Epithelial cell of esophagus (primary cell): ENCODE results near the gene EIF2B1.

Experiments used
- DNase-seq: peaks from one replicate; pipeline ENCODE4 v3.0.0; 2010; ENCODE audit warnings: low read depth
- H3K4me3 ChIP-seq: 2 replicates; pipeline ENCODE4 v1.5.1; 2011; ENCODE audit warnings: mild to moderate bottlenecking, low read length, control low read depth
- TF ChIP-seq, protein P1 (sequence below): IDR thresholded peaks from 2 replicates; pipeline ENCODE4 v1.5.1; 2011; ENCODE audit warnings: low read depth, mild to moderate bottlenecking, low read length, control low read depth, inconsistent platforms; ENCODE audit not compliant: insufficient read depth; ENCODE audit errors: missing control alignments

EIF2B1 gene

DNA sequence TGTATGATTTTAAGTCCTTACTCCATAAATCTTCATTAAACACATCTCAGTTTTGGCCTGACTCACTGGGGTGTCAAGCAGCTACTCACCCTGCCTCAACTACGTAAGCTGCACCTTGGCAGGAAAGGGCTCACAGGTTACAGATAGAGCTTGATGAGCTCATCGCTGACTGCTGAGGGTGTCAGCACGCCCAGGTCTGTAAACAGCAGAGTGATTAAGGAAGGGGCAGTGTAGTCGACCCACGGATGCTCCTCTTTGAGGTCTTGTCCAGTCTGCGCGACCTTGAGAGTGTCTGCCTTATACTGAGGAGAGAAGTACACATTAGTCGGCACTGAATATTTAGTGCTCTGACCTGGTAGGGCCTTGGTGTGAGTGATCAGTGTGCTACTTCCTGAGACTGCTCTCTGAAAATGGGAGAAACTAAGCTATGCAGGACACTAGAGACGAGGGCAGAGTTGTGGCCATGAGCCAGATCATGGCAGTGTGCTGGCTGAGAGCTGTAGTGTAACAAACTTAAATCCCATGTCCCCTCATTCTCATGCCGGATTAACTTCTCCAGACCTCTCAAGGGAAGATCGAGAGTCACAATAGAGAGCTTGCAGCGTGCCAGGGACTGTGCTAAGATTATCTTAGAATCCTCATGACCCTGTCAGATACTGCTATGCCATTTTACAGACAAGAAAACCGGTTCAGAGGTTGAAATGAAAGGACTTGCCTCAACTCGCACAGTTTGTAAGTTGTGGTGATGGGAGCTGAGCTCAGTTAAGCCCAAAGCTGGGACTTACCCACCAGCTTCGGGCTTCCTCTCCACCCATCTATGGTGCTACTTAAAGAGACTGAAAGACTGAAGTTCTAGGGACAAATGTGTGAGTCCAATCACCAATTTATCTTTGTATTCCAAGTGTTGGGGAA lies 11.6 kb downstream of the EIF2B1 start:
- TF ChIP-seq, protein P1, sequence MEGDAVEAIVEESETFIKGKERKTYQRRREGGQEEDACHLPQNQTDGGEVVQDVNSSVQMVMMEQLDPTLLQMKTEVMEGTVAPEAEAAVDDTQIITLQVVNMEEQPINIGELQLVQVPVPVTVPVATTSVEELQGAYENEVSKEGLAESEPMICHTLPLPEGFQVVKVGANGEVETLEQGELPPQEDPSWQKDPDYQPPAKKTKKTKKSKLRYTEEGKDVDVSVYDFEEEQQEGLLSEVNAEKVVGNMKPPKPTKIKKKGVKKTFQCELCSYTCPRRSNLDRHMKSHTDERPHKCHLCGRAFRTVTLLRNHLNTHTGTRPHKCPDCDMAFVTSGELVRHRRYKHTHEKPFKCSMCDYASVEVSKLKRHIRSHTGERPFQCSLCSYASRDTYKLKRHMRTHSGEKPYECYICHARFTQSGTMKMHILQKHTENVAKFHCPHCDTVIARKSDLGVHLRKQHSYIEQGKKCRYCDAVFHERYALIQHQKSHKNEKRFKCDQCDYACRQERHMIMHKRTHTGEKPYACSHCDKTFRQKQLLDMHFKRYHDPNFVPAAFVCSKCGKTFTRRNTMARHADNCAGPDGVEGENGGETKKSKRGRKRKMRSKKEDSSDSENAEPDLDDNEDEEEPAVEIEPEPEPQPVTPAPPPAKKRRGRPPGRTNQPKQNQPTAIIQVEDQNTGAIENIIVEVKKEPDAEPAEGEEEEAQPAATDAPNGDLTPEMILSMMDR, result no peak
- no peak overlapping the region for H3K4me3 ChIP-seq
- DNase-seq, result peak; percentile 91

DNA sequence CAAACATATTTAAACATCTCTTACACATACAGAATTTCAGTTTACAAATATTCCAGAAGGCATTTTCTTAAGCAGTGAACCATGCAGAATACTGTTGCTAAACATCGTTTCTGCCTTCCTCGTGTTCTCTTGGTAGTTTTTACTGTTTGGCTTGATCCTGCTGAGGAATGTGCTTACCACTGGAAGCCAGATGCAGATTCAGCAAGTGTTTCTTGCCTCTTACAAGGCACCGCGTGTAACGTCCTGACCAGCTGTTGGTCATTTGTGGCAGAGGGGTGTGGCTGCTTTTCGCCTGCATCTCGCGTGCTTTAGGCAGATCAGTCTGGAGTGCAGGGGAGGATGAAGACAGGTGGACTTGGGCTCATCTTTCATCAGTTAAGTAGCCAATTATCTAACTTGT lies 12.4 kb downstream of the EIF2B1 start:
- TF ChIP-seq, protein P1, result no peak
- H3K4me3 ChIP-seq, result no peak overlapping the region
- DNase-seq, result peak; percentile 4

DNA sequence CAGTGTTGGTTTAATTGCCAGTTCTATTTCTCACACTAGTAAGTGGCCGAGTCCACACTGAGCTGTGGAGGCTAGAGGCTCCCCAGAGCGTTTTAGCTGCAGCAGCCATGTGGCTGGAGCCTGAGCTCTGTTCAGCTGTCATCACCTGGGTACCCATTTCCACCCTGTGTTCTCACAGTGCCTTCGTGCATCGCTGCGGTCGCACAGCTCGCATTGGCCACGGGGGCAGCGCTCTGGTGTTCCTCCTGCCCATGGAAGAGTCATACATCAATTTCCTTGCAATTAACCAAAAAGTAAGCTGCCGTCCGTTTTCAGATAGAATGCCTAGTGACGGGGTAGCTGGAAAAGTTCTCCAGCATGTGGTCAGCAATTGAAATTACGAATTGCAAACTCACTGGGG lies 15.9 kb downstream of the EIF2B1 start:
- TF ChIP-seq, protein P1, result no peak
- no peak overlapping the region for H3K4me3 ChIP-seq
- DNase-seq, result no peak

DNA sequence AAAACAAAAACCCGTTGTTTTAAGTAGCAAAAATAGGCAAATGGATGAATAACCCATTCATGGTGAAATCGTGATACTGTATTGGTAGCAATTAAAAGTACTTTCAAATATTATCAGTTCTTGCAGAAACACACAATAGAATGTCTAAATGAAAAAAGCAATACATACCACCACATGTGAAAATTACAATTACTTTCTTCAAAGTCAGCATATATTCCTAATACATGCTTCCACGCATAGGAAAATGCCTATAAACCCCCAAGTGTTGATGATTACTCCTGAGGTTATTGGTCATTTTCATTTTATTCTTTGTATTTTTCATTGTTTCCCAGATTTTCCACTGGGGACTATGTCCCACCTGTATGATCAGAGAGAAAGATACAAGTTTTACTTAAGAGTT lies 16.3 kb downstream of the EIF2B1 start:
- DNase-seq, result no peak
- no peak overlapping the region for H3K4me3 ChIP-seq
- TF ChIP-seq, protein P1, result no peak

DNA sequence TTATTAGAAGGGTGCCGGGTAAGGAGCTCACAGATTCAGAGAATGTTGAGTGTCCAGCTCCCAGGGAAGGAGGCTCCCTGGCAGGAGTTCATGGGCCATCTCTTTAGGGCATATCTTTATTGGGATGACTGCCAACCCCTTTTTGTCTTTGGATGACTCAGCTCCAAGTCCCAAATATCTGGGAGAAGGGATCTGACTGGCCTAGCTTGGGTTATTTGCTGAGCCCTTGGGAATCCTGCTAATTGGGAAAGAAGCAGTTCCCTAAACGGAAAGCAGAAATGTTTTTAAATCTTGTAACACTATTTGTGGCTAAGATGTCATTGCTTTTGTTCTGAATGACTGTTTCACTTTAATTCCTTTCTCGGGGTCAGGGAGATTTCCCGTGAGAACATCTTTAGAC lies 19.0 kb downstream of the EIF2B1 start:
- no peak overlapping the region for H3K4me3 ChIP-seq
- TF ChIP-seq, protein P1, result no peak
- DNase-seq, result no peak

DNA sequence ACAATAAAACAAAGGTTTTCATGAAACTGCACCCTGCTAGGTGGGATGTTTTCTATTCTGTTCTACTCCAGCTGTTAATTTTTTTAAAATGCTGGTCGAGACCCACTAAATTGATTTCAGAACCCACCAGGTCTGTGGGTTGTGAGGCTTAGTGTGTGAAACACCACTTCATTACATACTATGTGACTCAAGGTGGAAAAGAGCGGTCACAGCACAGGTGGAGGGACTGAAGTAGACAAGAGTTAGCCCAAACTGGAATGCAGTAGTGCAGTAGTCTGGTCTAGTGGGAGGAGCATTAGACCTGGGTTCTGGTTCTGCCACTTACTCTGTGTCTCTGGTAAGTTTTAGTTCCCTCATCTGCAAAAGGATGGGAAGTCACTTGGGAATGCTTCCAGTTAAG lies 19.4 kb downstream of the EIF2B1 start:
- TF ChIP-seq, protein P1, result no peak
- DNase-seq, result no peak
- no peak overlapping the region for H3K4me3 ChIP-seq

DNA sequence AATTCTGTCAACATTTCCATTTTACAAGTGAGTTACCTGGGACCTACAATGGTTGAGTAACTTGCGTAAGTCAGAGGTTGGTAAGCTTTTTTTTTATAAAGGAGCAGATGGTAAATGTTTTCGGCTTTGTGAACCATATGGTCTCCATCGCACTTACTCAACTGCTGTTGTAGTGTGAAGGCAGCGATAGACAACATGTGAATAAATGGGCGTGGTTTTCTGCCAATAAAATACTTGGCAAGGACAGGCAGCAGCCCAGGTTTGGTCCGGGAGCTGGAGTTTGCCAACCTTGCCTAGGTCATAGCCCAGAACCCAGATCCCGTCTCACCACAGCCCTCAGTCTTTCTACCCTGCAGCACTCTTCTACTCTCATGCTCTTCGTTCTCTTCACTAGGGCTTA lies 25.3 kb downstream of the EIF2B1 start:
- TF ChIP-seq, protein P1, result no peak
- H3K4me3 ChIP-seq, result no peak overlapping the region
- no peak for DNase-seq
